Stimulated activated CD4-positive, alpha-beta T cell treated with anti-CD3 and anti-CD28 coated beads, Interleukin-4, amount 100 ng/mL, for 24 hours (primary cell): ENCODE measurements around the gene PARD3.
"Not testable (repeated sequence)": the region's sequence is repeated elsewhere in the genome, so short reads cannot be mapped to it uniquely, and the experiment has no call there.

Experiments used
- DNase-seq: peaks from one replicate; pipeline ENCODE4 v3.0.0-alpha.2; 2020

Gene PARD3

DNA sequence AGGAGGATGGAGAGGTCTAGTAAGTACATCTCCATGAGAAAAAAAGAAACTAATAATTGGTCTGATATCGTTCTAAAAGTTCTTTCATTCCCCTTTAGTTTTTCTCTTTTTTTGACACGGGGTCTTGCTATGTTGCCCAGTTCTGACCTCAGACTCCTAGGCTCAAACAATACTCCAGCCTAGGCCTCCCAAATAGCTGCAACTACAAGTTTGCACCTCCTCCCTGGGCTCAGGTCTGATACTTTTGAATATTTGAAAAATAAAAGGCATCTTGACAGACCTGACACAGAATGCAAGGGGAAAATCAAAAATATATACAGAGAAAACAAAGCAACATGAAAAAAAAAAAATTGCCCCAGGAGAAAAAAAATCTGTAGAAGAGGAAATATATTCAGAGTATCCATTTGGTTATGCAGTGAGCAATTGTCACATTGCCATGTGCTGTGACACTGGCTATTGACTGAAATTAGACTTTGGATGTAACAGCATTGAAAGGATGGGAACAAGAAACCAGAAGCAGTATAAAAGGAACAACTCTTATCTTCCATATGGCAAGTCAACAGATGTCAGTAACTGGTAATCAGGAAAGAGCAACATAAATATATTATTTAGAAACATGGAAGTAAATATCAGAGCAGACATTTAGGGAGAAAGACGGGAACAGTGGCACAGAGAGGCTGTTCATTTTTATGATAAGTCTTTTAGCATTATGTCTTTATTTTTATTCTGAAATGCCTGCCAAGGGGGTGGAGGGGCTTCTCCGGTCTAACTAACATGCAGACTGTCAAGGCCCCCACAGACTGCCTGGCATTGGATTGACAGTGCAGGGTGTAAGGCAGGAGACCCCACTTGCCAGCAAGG, 408.4 kb downstream of the PARD3 start:
- DNase-seq, result no peak

DNA sequence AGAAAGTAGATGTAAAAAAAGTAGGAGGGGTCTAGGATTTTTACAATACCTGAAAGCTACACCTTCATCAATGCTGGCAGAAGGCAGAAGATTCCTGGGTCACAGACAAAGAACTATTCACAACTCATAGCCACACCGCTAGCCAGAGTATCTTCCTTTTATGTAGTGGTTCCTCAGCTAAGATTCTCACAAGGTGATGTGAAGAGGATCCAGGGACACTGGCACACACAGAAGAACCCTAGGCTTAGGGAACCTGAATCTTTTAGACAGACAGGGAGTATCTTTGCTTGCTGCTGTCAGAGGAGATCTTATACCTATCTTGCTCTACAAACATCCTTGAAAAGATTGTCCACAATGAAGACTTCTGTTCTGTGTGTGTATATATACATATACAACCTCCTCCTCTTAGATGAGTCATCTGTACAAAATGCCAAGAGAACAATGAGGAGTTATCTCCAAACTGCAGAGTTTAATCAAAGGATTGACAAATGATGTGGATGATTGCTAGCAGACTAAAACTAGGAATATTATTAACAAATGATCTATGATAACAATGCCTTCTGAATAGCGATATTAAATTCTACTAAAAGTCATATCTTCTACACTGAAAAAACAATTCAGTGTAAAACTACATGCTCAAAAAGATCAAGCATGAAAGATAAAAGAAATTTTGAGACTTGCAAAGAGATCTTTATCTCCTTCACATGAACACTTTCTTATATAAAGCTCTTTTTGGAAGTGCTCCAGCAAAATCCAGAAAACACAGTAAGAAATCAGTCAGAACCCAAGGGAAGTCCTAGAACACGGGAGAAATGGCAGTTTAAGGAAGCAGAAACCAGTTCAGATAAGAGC, 409.3 kb downstream of the PARD3 start:
- no peak for DNase-seq

DNA sequence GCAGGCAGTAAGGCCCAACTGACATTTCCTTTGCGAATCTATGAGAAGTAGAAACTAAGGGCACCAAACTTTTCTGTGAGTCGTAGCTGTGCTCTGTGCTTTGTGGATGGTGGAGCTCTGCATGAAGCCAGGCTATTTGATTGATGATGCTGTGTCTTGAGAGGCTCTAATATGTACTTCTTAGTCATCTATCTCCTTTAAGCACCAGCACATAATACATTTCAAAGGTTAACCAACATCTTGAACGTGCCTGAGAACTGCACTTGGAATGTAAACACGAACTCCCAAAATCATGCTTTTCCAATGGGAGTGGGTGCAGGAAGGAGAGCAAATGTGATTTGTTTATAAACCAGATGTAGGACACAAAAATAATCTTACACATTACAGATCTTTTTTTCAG, 411.6 kb downstream of the PARD3 start:
- no peak for DNase-seq

DNA sequence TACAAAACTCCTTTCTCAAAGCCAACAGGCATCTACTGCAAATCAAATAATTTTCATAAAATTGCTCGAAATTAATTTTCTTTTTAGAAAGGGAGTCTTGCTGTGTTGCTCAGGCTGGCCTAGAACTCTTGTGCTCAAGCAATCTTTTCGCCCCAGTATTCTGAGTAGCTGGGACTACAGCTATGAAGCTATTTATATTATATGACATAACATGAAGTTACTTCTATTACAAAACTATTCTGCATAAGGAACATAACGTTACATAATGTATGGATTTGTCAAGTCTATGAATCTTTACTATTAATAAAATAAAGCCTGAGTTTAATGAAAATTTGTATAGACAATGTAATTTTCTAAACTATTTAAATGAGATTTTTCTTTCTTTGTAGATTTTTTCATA, 415.0 kb downstream of the PARD3 start:
- DNase-seq, result no peak

DNA sequence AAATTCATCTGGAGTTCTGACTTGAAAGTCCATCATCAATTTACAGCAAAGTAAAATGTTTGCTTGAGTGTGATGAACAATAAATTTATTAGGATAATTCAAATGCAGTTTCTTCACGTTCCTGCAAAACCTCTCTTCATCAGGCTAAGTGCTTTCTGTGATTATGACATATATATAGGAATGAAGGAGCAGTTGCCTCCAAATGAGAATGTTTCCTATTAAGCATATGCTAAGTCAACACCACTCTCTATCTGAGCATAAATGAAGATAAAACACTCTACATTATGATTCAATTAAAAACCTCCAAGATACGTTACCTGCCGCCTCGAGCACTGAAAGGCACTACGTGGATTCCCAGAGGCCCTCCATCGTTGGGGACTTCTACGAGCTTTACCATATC, 416.1 kb downstream of the PARD3 start:
- DNase-seq, result no peak

DNA sequence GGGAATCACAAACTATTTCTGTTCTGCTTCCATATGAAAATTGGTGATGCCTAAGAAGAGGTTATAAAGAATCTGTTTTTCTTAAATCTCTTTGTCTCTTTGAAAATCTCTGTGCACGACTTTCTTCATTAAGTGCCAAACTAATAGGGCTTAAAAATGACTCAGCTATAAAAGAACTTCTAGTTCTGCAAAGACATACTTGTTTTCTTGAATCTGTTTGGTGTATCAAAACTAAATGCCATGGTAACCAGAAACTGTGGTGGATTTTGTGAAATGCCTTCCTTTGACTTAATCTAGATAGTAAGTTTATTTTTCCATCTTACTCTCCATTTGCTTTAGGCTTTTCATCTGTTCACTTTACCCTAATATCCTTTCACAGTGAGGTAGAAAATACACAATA, 417.8 kb downstream of the PARD3 start:
- DNase-seq, result no peak

DNA sequence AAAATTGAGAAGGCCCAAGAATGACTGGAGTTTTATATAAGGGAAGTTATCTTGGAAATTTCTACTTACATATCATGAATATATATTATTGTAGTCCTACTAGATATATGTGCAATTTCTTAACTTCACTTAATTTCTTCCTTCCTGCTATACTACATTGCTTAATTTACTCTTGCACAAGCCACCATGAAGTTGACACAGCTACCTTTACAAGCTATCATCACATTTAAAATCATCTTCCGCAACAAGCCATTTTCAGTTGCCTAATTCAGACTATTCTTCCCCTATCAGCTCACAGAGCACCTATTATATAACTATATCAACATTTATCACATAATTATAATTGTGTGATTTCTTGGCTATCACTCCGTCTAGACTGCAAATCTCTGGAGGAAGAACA, 418.4 kb downstream of the PARD3 start:
- DNase-seq, result no peak

DNA sequence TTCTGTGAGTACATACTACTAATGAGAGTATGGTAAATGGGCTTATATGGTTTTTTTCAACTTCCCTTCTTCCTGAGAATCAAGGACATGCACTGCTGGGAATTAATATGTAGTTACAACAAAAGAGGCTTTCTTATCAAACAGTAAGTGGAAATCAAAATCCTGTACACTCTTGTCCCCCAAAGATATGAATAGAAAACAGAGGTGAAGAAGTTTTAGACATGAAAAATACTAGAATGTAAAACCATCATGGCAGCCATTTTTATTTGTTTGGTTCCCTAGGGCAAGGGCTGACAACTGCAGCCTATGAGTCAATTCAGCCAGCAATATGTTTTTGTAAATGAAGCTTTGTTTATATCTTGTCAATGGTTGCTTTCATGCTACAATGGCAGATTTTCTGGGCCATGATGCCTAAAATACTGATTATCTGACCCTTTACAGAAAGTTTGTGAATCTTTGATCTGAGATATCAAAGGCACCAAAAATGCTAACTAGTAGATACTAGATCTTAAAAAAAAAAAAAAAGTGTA, 422.4 kb downstream of the PARD3 start:
- no peak for DNase-seq

DNA sequence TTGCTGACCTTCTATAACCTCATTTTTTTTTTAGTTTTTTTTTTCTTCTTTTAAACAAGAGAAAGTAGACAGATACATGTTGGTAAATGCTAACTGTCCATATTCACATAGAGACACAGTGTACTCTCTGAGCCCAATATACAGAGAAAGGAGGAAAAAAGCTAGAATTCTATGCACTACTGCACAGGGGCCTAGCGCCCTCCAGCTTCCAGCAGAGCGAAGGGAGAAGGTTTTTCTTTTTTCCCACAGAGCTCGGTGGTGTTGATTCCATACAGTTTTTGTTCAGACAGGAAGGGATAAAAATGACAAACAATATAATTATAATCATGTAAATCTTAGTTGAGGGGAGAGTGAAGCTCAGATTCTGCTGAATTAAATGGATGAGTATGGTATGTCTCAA, 423.9 kb downstream of the PARD3 start:
- not testable (repeated sequence) for DNase-seq

DNA sequence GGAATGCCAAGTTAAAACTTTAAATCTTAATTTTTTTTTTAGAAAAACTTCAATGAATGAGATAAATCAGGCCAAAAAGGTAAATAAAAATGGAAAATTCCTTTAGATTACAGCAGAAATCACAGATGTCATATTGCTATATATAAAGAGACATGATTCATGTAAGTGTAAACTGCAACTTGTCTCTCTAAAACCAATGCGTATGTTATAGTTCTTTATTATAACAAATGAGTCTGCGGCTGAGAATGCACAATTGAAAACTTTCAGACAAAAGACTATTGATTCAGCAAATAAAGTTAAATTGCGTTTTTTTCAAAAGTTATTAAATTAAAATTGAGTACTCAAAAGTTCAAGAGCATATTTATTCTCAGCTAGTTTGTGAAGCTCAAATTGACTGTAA, 425.3 kb downstream of the PARD3 start:
- no peak for DNase-seq

DNA sequence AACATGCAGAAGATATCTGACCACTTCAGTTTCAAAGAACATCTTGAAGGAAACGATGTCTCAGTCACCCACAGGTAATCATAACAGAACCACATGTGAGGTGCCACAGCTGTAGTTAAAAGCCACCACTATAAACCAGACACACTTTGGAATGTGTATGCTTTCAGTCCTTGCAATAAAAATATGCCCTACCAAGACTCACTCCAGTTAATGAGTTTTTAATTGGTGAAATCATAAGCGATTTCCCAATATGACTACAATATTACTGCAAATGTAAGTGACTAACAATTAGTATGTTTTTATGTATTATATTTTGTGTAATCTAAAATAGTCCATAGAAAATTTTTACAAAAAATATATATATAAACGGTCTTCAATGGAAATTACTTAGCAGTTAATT, 428.2 kb downstream of the PARD3 start:
- DNase-seq, result no peak

DNA sequence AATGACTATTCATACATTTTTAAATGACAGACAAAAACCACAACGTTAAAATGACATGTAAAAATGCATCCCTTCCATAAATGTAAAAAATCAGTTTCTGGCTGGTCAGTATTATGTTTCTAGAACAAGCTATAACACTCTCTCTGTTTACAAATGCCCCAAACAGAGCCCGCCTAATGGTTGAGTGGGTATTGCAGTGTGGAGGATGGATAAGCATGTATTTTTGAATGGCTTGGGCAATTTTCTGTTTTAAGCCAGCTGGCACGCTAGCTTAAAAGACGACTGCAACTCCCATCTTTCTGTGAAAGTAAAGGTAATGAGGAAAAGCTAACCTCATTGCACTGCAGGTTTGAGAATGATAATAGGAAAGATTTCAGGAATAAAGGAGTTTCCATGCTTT, 430.7 kb downstream of the PARD3 start:
- DNase-seq, result no peak

DNA sequence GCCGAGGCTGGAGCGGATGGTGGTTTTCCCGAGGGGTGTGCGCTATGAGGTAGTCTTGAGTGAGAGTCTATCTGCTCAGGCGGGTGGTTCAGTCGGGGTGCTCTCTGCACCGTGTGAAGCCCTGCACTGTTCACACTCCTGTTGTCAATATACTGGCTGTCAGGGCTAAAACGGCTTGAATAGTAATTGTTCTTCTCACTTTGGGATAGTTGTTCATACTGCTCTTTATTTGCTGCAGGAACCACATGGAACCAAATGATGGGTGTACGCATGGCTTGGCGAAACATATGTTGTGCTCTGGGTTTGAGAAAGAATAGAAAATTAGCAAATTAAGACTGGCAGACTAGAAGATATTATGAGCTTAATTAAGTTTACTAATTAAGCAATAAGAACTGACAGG, 432.5 kb downstream of the PARD3 start:
- DNase-seq, result no peak

DNA sequence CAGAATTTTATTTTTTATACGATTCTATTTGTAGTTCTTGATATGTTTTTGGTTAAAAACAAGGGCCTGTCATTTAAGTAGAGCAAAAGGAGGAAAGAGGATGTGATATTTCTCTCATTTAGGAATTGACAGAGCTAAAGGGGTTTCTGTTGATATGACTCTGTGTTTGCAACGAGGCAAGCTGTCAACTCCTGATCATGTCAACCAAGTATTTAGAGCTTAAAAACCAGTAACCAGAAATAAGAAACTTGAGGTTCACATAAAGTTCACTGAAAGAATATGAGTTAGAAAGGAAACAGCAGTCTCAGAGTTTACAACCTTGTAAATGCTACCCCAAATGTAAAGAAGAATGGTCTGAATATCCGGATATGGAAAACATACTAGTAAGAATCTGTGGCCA, 434.2 kb downstream of the PARD3 start:
- no peak for DNase-seq

DNA sequence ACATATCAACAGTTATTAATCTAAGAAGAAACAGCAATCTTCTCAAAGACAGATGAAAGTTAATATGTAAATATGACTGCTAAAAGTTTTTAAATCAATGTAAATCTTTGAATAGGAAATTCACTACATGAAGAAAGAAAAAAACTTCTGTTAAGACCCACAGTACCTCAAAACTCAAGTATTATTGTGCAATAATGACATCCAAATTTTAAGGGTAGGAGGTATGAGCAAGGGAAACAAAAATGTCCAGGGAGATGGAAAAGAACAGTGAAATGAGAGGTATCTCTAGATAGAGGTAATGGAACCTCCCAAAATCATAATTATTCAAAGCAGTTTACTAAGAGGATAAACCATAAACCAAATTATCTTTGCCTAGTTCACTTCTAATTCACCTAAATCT, 436.8 kb downstream of the PARD3 start:
- DNase-seq, result no peak

DNA sequence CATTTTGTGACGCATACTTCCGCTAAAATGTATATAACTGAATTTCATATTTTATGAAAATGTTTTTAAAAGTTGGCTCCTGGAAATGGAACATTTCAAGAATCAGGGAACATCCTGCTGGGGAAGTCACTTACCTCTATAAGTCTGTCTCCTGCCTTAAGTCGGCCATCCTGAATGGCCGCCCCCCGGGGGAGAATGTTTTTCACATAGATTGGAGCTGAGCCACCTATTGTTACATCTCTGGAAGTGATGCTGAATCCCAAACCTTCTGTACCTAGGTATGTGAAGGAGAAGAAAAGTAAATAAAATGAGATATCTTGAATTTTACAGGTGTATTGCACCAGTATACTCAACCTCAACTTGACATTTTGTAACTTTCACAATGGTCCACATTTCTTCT, 437.3 kb downstream of the PARD3 start:
- no peak for DNase-seq

DNA sequence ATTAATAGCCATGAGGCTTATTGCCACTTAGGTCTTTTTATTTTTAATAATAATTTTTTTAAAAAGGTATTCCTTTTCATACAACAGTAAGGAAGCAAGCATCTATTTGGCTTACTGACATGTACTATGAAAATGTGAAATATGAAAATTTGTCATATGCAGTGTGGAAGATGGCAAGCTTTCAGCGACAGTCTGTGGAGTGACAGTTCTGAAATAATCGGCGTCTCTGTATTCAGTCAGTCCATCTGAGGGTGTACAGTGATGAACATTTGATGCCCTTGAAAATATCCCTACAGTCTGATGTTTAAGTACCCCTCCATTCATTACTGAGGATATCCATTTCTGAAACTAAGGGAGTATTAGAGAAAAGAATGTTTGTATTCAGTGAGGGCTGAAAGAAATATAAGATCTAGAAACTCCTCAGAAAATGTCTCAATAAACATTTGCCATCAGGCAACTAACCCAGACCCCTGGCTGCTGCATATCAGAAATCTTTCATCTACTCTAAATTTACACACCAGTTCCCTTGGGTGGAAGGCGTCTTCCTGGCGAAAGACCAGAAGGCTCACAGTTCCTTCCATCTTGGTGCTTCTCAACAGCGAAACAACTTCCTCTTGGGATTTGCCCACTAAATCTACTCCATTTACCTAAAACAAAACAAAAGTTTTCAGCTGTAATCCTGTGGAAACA, 440.6 kb downstream of the PARD3 start:
- DNase-seq, result no peak

DNA sequence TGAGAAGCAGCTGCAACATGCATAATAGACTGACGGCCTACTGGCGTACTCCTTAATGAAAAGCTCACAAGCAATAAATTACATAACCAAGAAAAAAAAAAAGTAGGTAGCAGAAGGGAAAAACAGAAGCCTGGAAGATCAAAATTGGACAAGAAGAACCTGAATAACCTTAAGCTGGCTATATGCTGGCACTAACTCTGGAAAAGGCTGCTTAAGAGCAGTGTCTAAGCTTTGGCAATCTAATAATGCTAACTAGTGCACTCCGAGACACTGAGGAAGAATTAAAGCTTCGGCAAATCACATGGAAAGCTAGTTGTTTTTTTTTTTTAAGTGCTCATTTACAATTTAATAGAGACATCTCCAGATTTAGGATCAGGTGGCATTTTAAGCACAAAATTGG, 441.9 kb downstream of the PARD3 start:
- DNase-seq, result no peak

DNA sequence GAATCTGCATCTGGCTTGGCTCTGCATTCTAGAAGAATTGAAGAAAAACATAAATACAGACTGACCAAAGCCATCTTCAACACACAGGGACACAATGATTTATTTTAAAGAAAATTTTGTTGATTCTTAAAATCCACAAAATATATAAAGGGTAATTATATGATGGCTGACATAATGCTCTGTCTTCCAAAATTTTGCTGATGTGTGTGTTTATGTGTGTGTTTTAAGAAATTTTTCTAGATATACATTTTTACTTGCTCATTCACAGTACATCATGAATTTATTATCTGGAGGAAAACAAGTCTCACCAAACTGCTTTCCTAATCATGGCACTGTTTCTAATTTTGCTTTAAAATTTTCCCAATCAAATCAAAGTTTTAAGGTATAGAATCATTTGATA, 442.6 kb downstream of the PARD3 start:
- DNase-seq, result no peak

DNA sequence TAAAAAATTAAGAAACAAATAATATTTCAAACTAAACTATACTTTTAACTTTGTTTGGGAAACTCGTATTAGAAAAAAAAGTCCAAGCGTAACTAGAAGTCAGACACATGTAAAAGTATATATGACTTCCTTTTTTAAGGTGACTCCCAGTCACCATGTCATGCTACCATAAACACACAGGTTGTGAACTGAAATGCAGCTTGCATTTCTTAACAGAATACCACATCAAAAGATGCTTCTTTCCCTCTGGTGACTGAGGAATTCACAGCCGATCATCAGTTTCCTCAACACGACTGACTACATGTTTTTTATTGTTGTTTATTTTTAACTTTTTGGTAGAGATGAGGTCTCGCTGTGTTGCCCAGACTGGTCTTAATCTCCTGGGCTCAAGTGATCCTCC, 445.0 kb downstream of the PARD3 start:
- no peak for DNase-seq

DNA sequence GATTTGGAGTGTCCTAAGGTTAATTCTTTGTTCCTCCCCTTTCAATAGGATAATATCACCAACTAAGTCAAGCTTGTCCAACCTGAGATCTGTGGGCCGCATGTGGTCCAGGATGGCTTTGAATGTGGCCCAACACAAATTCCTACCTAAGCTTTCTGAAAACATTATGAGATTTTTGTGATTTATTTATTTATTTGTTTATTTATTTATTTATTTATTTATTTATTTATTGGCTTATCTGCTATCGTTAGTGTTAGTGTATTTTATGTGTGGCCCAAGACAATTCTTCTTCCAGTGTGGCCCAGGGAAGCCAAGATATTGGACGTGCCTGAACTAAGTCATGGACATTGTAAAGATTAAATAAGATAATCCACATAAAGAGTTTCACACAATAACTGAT, 446.0 kb downstream of the PARD3 start:
- DNase-seq, result no peak

DNA sequence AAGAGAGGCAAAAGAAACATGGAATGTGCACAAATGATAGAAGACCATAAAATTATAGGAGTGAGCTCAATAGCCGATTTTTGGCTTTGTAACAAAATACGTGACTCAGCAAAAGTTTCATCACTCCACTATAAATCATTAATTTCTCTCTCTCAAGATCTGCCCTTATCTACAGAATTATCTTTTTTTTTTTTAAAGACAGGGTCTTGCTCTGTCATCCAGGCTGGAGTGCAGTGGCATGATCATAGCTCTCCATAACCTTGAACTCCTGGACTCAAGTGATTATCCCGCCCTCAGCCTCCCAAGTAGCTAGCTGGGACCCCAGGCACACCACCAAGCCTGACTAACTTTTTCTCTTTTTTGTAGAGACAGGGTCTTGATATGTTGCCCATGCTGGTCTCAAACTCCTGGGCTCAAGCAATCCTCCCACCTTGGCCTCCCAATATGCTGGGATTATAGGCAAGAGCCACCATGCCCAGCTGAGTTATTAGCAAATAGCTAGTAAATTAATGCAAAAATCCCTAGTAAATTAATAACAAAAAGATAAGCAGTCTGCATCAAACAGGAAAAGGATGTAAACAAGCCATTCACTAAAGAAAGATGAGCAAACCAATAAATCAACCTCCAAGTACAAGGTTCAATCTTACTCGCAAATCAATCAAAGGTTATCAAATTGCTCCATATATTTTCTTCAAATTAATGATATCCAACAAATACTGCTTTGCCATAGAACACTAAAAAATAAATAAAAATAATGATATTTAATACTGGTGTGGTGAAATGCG, 450.7 kb downstream of the PARD3 start:
- DNase-seq, result no peak

DNA sequence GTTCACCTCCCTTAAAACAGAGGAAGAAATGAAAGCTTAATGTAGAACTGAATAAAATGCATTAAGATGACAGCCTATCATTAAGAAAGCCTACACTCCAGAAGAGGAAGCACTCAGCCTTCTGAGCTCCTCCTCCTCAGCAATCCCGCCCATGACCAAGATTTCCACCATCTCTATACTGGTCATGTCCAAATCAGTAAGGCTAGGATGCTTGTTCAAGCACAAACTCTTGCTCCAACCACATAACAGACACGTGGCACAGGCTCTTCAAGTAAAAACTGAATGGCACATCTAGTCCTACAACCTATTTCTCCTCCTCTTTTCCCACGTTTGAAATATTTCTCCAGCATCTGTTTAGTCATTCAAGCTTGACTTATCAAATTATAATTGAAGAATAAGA, 454.1 kb downstream of the PARD3 start:
- no peak for DNase-seq
